ENCODE data around the gene BTNL9.

DNA sequence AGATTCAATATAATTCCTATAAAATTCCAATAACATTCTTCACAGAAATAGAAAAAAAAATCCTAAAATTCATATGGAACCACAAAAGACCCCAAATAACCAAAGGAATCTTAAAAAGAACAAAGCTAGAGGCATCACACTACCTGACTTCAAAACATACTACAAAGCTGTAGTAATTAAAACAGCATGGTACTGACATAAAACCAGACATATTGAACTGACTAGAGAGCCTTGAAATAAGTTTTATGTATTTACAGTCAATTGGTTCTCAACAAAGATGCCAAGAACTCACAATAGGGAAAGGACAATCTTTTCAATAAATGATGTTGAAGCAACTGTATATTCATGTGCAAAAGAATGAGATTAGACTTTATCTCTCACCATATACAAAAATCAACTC lies 36.9 kb downstream of the BTNL9 start:
- TF ChIP-seq NFRKB (IDR thresholded peaks at IDR 0.05), result no peak
- TF ChIP-seq FOXA1 (IDR thresholded peaks at IDR 0.05), result no peak

All from HEK293T (cell line).